Panc1 (cell line): Measurements from ENCODE around the gene SBK1. TPM values are rescaled to one million over a fixed set of nuclear protein-coding genes. Genes with fewer than 3 reads are reported as not detected.
A peak's percentile ranks its signal among the peaks of the same experiment; 100 is the strongest.

ENCODE experiments used
- ATAC-seq: fragments of 200-7000 bp; cut with Tn5 transposase; 2 replicates; pipeline ENCODE4 v1.9.1; 2020; ENCODE audit warnings: mild to moderate bottlenecking, moderate library complexity
- BruUV-seq: library from RNA; stranded (reverse); fragments of 400-500 nt; replicated peaks from 2 replicates; lab custom pipeline; 2021; lab: Mats Ljungman, UMichigan
- CTCF ChIA-PET: fragments of 300-600 bp; sonication (Branson Sonifier 250); formaldehyde crosslinking; loops from one replicate; lab custom pipeline; 2022; ENCODE audit warnings: antibody characterized with exemption; lab: Charles Lee
- POLR2A ChIA-PET: fragments of 300-600 bp; sonication (Branson Sonifier 250); formaldehyde crosslinking; loops from one replicate; lab custom pipeline; 2022; ENCODE audit warnings: antibody characterized with exemption; lab: Charles Lee
- DNase-seq: peaks from one replicate; pipeline ENCODE4 v3.0.0-alpha.2; 2010; ENCODE audit warnings: low read depth, low spot score
- H3K27ac ChIP-seq: 2 replicates; pipeline ENCODE4 v1.5.1; 2011; ENCODE audit warnings: mild to moderate bottlenecking, low read length, inconsistent platforms
- H3K27me3 ChIP-seq: fragments of 200-500 bp; sonication (Bioruptor generic); 2 replicates; pipeline ENCODE4 v1.6.0; 2014; ENCODE audit warnings: low read length, inconsistent platforms; ENCODE audit not compliant: control insufficient read depth, insufficient read depth
- H3K36me3 ChIP-seq: fragments of 200-500 bp; sonication (Bioruptor generic); 2 replicates; pipeline ENCODE4 v1.5.1; 2014; ENCODE audit warnings: inconsistent platforms, mild to moderate bottlenecking, low read length, moderate library complexity; ENCODE audit not compliant: control insufficient read depth, insufficient read depth
- H3K4me1 ChIP-seq: 2 replicates; pipeline ENCODE4 v1.5.1; 2011; ENCODE audit warnings: inconsistent platforms, mild to moderate bottlenecking, low read length, moderate library complexity; ENCODE audit not compliant: control insufficient read depth, insufficient read depth
- H3K4me3 ChIP-seq, 2 experiments: 2 replicates each; pipeline ENCODE4 v1.5.1; 2011 to 2012; ENCODE audit warnings: low read depth in 2 of 2, low read length in 2 of 2, mild to moderate bottlenecking in 2 of 2, inconsistent platforms in 1 of 2, moderate library complexity in 1 of 2
- H3K9me3 ChIP-seq: fragments of 200-500 bp; sonication (Bioruptor generic); 2 replicates; pipeline ENCODE4 v1.5.1; 2014; ENCODE audit warnings: low read depth, mild to moderate bottlenecking, inconsistent platforms, low read length, moderate library complexity; ENCODE audit not compliant: control insufficient read depth, insufficient read depth
- POLR2AphosphoS5 ChIP-seq: IDR thresholded peaks from 2 replicates; pipeline ENCODE4 v1.6.1; 2012; ENCODE audit warnings: mild to moderate bottlenecking, low read depth, low read length, moderate library complexity
- SIN3A ChIP-seq: IDR thresholded peaks from 2 replicates; pipeline ENCODE4 v1.6.1; 2012; ENCODE audit warnings: low read depth, mild to moderate bottlenecking, low read length, moderate library complexity, borderline replicate concordance; ENCODE audit not compliant: insufficient read depth
- TCF7L2 ChIP-seq: IDR thresholded peaks from 2 replicates; pipeline ENCODE4 v1.6.1; 2011; ENCODE audit warnings: mild to moderate bottlenecking, low read depth, low read length, inconsistent platforms
- in situ Hi-C: cut with HindIII; loops from 2 replicates; pipeline ENCODE4 v1.10.0; 2016; ENCODE audit warnings: low sequenced_read_pairs, low pct_unique_long_range_greater_than_20kb
- intact Hi-C: fragments of 100-400 bp; cut with micrococcal nuclease; formaldehyde crosslinking; loops from one replicate; pipeline ENCODE4 v1.10.0; 2022; ENCODE audit not compliant: unreplicated experiment
- total RNA-seq: library from RNA; stranded (reverse); gene quantifications from one replicate; pipeline ENCODE4 v1.2.1, GENCODE V29; 2021; ENCODE audit not compliant: unreplicated experiment
- TF ChIP-seq, protein P1 (sequence below), 2 experiments: IDR thresholded peaks; 2 replicates each; pipeline ENCODE4 v1.6.1; 2011 to 2012; ENCODE audit warnings: low read depth in 2 of 2, control low read depth in 1 of 2, low read length in 1 of 2, mild to moderate bottlenecking in 1 of 2, moderate library complexity in 1 of 2; ENCODE audit not compliant: insufficient read depth in 1 of 2
- TF ChIP-seq, protein P2 (sequence below): fragments of 450-650 bp; IDR thresholded peaks from 2 replicates; pipeline ENCODE4 v1.5.1; 2017; ENCODE audit warnings: mild to moderate bottlenecking

The SBK1 gene
- total RNA-seq, 1 experiment from 2014 or later, result 2.4 TPM

DNA sequence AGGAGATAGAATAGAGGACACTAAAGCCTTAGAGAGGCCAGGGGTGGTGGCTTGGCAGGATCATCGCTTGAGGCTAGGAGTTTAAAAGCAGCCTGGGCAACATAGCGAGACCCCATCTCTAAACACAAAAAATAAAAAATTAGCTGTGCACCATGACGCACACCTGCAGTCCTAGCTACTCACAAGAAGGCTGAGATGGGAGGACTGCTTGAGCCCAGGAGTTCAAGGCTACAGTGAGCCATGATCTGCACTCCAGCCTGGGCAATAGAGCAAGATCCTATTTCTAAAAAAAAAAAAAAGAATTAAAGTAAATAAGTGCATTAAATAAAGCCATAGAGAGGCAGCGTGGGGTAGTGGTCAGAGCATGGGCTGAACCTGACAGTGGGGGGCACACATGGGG lies 19.1 kb downstream of the SBK1 start:
- H3K4me1 ChIP-seq, result no peaks in the 10 kb centered on the region

DNA sequence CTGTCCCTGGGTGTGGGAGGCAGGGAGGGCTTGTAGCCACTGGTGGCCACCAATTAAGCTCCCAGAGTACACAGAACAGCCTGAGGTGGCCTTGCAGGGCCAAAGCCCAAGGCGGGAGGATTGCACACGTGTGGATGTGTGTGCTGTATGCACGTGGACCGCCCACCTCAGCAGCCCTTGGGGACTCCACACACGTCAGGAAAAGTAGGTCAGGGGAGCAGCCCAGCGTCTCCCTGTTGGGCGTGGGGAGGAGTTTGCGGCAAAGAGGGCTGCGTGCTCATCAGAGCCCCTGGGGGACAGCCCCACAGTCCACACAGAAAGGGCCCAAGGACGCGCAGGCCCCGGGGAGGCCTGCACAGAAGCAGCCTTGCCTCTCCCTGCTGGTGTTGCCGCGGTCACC lies 19.6 kb downstream of the SBK1 start:
- BruUV-seq, result no TSS peak
- intact Hi-C loops, result no loop called here
- peak; percentile 46; the same call in 1 of the 2 replicates for ATAC-seq

More for the DNA sequence above, 19.1 kb downstream of the SBK1 start:
- H3K36me3 ChIP-seq, result no peaks in the 10 kb centered on the region
- no peaks in the 10 kb centered on the region for H3K9me3 ChIP-seq
- TF ChIP-seq, protein P1, sequence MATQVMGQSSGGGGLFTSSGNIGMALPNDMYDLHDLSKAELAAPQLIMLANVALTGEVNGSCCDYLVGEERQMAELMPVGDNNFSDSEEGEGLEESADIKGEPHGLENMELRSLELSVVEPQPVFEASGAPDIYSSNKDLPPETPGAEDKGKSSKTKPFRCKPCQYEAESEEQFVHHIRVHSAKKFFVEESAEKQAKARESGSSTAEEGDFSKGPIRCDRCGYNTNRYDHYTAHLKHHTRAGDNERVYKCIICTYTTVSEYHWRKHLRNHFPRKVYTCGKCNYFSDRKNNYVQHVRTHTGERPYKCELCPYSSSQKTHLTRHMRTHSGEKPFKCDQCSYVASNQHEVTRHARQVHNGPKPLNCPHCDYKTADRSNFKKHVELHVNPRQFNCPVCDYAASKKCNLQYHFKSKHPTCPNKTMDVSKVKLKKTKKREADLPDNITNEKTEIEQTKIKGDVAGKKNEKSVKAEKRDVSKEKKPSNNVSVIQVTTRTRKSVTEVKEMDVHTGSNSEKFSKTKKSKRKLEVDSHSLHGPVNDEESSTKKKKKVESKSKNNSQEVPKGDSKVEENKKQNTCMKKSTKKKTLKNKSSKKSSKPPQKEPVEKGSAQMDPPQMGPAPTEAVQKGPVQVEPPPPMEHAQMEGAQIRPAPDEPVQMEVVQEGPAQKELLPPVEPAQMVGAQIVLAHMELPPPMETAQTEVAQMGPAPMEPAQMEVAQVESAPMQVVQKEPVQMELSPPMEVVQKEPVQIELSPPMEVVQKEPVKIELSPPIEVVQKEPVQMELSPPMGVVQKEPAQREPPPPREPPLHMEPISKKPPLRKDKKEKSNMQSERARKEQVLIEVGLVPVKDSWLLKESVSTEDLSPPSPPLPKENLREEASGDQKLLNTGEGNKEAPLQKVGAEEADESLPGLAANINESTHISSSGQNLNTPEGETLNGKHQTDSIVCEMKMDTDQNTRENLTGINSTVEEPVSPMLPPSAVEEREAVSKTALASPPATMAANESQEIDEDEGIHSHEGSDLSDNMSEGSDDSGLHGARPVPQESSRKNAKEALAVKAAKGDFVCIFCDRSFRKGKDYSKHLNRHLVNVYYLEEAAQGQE (IDR thresholded peaks at IDR 0.05; ENCODE audit: insufficient read depth in 1 of 2, low read depth in 2 of 2, low read length in 1 of 2), result no peak
- TF ChIP-seq TCF7L2 (no peak), POLR2AphosphoS5 (no peak), SIN3A (no peak)
- TF ChIP-seq, protein P2, sequence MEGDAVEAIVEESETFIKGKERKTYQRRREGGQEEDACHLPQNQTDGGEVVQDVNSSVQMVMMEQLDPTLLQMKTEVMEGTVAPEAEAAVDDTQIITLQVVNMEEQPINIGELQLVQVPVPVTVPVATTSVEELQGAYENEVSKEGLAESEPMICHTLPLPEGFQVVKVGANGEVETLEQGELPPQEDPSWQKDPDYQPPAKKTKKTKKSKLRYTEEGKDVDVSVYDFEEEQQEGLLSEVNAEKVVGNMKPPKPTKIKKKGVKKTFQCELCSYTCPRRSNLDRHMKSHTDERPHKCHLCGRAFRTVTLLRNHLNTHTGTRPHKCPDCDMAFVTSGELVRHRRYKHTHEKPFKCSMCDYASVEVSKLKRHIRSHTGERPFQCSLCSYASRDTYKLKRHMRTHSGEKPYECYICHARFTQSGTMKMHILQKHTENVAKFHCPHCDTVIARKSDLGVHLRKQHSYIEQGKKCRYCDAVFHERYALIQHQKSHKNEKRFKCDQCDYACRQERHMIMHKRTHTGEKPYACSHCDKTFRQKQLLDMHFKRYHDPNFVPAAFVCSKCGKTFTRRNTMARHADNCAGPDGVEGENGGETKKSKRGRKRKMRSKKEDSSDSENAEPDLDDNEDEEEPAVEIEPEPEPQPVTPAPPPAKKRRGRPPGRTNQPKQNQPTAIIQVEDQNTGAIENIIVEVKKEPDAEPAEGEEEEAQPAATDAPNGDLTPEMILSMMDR, result no peak
- intact Hi-C loops (no loop called here), in situ Hi-C loops (no loop called here)
- CTCF ChIA-PET, result interaction anchor here (0.6 kb wide), 1 partner anchor 123 kb away, joined by 4 read pairs; no protein-coding TSS in a partner anchor
- DNase-seq, result no peak
- H3K27me3 ChIP-seq, result no peaks in the 10 kb centered on the region
- no peak overlapping the region for H3K4me3 ChIP-seq
- ATAC-seq, result no peak
- BruUV-seq, result no TSS peak
- POLR2A ChIA-PET, result interaction anchor here (0.7 kb wide), 1 partner anchor 13 kb away, joined by 5 read pairs; no protein-coding TSS in a partner anchor
- no peak overlapping the region for H3K27ac ChIP-seq

More for the DNA sequence above, 19.6 kb downstream of the SBK1 start:
- Histone ChIP-seq H3K27me3 (no peaks in the 10 kb centered on the region), H3K9me3 (no peaks in the 10 kb centered on the region), H3K4me1 (no peaks in the 10 kb centered on the region), H3K4me3 (no peak overlapping the region), H3K36me3 (no peaks in the 10 kb centered on the region), H3K27ac (no peak overlapping the region)
- TF ChIP-seq POLR2AphosphoS5 (no peak), SIN3A (no peak), TCF7L2 (no peak)
- TF ChIP-seq, protein P2, result no peak
- TF ChIP-seq, protein P1 (IDR thresholded peaks at IDR 0.05; ENCODE audit: insufficient read depth in 1 of 2, low read depth in 2 of 2, low read length in 1 of 2), result no peak
- POLR2A ChIA-PET, result no interaction called here
- DNase-seq, result no peak
- CTCF ChIA-PET, result no interaction called here
- in situ Hi-C loops, result no loop called here
